NCI-H2081 treated with DMSO at 0.1 percent for 48 hours (cell line): ENCODE data around the gene KIF19.
"Not testable (repeated sequence)": the region's sequence is repeated elsewhere in the genome, so short reads cannot be mapped to it uniquely, and the experiment has no call there.

ENCODE experiments used
- DNase-seq: peaks from one replicate; lab custom pipeline; 2025; lab: John Stamatoyannopoulos, UW

The KIF19 gene

GRCh38 chr17:74325743-74326379 lies at the start of gene KIF19:
Gene KIF19, plus strand, starts transcription at chr17:74326226. Its CDS starts 124 bp downstream, at chr17:74326350.
- no peak for DNase-seq

GRCh38 chr17:74276541-74277009 lies 49.5 kb upstream of the KIF19 start:
- DNase-seq = no peak

- no peak for DNase-seq
These were observed 48.1 kb upstream of the KIF19 start for GRCh38 chr17:74277935-74278334.

- DNase-seq = not testable (repeated sequence)
These were observed 46.4 kb upstream of the KIF19 start for GRCh38 chr17:74279617-74280016.

- DNase-seq = no peak
These were observed 45.9 kb upstream of the KIF19 start for GRCh38 chr17:74280093-74280513.

- no peak for DNase-seq
These were observed 44.2 kb upstream of the KIF19 start for GRCh38 chr17:74281799-74282198.

GRCh38 chr17:74282274-74282586 lies 43.8 kb upstream of the KIF19 start:
- not testable (repeated sequence) for DNase-seq

- DNase-seq = no peak
These were observed 43.2 kb upstream of the KIF19 start for GRCh38 chr17:74282587-74283370.

- DNase-seq = no peak
These were observed 42.7 kb upstream of the KIF19 start for GRCh38 chr17:74283371-74283673.

GRCh38 chr17:74287031-74287602 lies 38.9 kb upstream of the KIF19 start:
- no peak for DNase-seq

- no peak for DNase-seq
These were observed 37.2 kb upstream of the KIF19 start for GRCh38 chr17:74288785-74289184.

- DNase-seq = no peak
These were observed 36.3 kb upstream of the KIF19 start for GRCh38 chr17:74289688-74290087.

GRCh38 chr17:74290340-74290739 lies 35.7 kb upstream of the KIF19 start:
- no peak for DNase-seq

GRCh38 chr17:74292495-74292894 lies 33.5 kb upstream of the KIF19 start:
- DNase-seq = no peak

GRCh38 chr17:74295625-74296547 lies 30.1 kb upstream of the KIF19 start:
- DNase-seq = no peak

- DNase-seq = no peak
These were observed 29.5 kb upstream of the KIF19 start for GRCh38 chr17:74296548-74296936.

GRCh38 chr17:74297941-74298340 lies 28.1 kb upstream of the KIF19 start:
- DNase-seq = no peak

- DNase-seq = no peak
These were observed 27.2 kb upstream of the KIF19 start for GRCh38 chr17:74298778-74299177.

GRCh38 chr17:74299226-74300009 lies 26.6 kb upstream of the KIF19 start:
- DNase-seq = no peak

- no peak for DNase-seq
These were observed 22.7 kb upstream of the KIF19 start for GRCh38 chr17:74303305-74303704.

- no peak for DNase-seq
These were observed 21.8 kb upstream of the KIF19 start for GRCh38 chr17:74304184-74304583.
